Glomerular endothelial cell (primary cell): Measurements from ENCODE around the gene TPGS2. TPM values are rescaled to one million over a fixed set of nuclear protein-coding genes. Genes with fewer than 3 reads are reported as not detected.
A peak's percentile ranks its signal among the peaks of the same experiment; 100 is the strongest.
"Not testable (repeated sequence)": the region's sequence is repeated elsewhere in the genome, so short reads cannot be mapped to it uniquely, and the experiment has no call there.

Source experiments
- DNase-seq: peaks from one replicate; pipeline ENCODE4 v3.0.0-alpha.2; 2011; ENCODE audit warnings: low read depth, low spot score; ENCODE audit errors: extremely low read depth
- total RNA-seq: library from RNA; depleted of rRNA; stranded (reverse); fragments of >200 nt; gene quantifications from 2 replicates; pipeline ENCODE4 v1.2.3, GENCODE V29; 2015

The TPGS2 gene
- total RNA-seq, 1 donor from 2014 or later = 233 TPM

GRCh38 chr18:36780748-36781147 lies 48.1 kb downstream of the TPGS2 start:
- no peak for DNase-seq

GRCh38 chr18:36777566-36777965 lies 51.2 kb downstream of the TPGS2 start:
- DNase-seq = no peak

DNA sequence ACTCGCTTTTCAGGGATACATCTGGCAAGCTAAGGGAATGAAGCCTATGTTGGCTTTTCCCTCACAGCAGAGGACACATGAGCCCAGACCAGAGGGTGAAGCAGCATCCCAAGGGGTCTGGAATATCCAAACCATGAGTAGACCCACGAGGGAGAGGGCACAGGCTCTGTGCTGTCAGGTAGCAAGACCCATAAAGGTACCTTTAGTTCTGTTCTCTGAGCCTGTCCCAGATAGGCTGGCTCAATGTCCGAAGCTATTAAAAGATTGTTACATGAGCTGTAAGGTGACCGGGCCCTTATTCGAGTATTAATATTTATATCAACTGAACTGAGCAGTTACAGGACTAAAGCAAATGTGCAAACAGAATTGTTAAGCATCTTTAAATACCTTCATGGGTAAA lies 52.2 kb downstream of the TPGS2 start:
- DNase-seq = no peak

- DNase-seq = no peak
These were observed 53.4 kb downstream of the TPGS2 start for GRCh38 chr18:36775396-36775795.

DNA sequence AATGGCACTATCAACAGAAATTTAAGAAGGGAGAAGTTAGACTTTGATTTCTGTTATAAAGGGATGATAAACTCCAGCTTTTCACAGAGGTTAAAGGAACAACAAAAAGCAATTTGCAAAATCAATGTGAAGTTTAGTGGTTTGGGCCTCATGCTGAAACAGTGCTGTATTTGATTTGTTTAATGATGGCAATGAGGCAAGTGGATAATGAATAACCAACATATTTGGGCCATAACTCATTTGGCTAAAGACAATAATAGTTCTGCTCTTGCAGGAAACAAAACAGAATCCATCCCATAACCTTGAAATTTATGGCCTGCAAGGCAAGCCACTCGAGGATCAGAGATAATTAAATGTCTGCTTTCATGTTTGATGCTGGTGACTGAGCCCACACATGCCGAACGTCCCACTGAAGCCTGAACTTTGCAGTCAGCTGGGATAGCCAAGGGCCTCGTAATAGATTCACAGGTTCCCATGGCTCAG lies 56.5 kb downstream of the TPGS2 start:
- DNase-seq = no peak

DNA sequence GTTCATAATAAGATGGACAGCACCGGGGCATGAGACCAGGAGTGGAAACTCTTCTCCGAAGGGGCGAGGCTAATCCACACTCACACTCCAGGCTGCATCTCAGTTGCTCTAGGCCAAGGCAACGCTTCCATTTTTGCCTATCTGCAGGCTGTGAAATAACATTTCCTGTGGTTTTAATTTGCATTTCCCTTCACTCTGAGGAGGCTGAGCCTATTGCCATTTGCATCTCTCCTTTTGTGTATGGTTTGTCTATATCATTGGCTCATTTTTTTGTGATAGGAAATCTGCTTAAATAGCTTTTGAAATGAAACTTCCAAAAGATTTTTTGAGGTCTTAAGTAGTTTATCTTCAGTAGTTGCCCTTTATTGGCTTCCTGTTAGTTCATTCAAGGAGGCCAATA lies 57.6 kb downstream of the TPGS2 start:
- no peak for DNase-seq

- no peak for DNase-seq
These were observed 58.4 kb downstream of the TPGS2 start for GRCh38 chr18:36770315-36770946.

DNA sequence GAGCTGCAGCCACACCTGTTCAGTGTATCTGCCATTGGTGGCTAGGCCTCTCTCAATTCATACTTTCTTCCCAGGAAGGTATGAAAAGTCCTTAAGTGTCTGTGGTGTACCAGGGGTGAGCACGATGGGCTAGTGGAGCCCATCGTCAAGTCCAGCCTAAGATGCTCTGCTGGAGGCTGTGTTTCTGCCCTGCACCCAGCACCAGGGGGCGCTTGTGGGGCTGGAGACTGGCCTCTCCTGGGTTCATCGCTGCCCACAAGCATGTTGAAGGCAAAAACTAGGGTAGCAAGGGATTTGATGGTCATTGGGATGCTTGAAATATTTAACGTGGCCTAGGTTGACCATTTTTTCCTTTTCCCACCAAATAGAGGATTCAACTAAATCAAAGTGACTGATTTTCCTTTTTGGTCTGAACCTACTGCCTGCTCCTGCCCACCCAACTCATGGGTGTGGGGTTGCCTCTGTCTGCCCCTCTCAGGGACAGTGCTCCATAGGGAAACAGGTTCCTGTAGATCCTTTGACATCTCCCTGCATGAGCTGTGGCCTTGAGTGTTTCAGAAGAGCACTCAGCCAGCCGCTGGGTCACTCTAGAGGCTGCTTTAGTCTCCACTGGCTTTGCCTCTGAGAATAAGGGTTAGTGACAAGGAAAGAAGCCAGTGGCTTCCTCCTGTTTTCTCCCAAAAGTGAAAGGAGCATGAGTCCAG lies 59.0 kb downstream of the TPGS2 start:
- no peak for DNase-seq

- DNase-seq = no peak
These were observed 59.6 kb downstream of the TPGS2 start for GRCh38 chr18:36769172-36769571.

GRCh38 chr18:36766836-36767235 lies 62.0 kb downstream of the TPGS2 start:
- DNase-seq = no peak

- DNase-seq = not testable (repeated sequence)
These were observed 65.8 kb downstream of the TPGS2 start for GRCh38 chr18:36762965-36763364.

- no peak for DNase-seq
These were observed 66.7 kb downstream of the TPGS2 start for GRCh38 chr18:36762074-36762473.

DNA sequence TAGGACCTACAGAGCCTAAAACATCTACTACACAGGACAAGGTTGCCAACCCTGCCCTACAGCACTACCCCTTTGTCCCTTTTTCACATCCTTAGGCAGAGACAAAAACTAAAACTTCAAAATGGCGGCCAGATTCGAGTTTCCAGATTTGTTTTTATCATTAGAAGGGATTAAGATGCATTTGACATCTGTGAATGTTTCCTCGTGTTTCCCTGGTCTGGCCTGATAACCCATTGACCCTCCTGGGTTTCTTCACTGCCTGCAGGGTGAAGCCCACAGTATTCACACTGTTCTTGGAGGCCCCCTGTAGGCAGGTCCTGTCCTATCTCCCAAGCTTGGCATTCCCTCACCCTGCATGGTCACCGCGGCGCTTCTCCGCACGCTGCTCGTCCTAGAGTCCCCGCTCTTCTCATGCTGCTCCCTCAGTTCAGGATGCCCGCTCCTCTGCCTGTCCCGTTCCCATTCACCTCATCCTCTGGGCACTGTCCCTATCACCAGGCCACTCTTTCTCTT lies 67.6 kb downstream of the TPGS2 start:
- DNase-seq = no peak

DNA sequence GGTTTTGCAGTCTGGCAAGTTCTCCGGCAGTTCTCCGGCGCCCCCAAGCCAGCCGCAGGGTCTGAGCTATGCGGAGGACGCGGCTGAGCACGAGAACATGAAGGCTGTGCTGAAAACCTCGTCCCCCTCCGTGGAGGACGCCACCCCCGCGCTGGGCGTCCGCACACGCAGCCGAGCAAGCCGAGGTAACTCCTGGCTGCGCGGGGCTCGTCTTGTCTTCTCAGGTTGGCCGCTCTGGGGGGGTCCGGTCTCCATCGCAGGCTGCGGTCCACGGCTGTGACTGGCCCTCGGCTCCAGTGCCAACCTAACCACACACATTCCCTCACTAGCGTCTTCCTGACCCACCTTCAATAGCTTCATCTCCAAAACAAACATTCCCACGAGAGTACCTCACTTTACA lies 68.2 kb downstream of the TPGS2 start:
- DNase-seq = no peak

DNA sequence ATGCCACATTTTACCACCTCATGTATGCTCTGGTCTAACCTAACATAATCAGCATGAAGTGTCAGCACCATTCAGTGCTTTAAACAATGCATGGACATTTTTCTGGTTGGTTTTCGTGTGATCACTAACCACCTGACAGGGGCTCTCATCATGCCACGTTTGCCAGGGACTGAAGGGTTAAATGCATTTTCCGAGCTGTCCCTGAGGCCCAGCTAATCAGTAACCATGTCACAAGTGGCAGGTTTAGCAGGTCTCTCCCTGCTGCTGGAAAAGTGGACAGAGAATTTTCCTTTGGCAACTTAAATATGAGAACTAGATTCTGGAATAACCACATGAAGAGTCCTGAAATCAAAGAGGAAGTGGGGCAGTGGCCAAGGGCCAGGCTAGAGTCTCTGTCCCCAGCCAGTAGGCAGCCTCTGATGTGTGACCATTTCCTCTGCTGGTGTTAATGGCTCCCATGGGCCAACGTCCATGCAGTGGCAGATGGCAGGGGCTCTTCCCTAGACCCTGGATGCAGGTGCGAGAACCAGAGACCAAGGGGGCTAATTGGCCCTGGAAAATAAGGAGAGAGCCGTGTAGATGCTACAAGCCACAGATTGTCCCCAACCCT lies 69.5 kb downstream of the TPGS2 start:
- DNase-seq = no peak

- DNase-seq = no peak
These were observed 70.2 kb downstream of the TPGS2 start for GRCh38 chr18:36758623-36759022.

DNA sequence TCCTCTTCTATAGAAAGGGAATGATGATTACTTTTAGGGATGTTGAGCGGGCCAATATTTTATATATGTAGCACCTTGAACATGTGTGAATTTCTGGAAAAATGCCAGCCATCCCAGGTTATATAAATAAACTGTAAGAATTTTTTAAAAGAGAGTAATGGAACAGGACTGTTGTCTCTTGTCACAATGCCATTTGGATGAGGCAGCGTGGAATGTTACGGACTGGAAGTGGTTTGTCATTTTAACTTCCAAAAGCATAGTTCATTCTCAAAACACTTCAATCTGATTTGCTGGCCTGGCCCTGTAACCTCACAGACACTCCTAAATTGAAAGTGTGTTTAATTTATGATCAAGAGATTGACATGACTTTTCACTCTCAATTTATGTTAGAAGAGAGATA lies 70.8 kb downstream of the TPGS2 start:
- no peak for DNase-seq

- peak; percentile 31 for DNase-seq
These were observed 71.7 kb downstream of the TPGS2 start for GRCh38 chr18:36757081-36757480.

DNA sequence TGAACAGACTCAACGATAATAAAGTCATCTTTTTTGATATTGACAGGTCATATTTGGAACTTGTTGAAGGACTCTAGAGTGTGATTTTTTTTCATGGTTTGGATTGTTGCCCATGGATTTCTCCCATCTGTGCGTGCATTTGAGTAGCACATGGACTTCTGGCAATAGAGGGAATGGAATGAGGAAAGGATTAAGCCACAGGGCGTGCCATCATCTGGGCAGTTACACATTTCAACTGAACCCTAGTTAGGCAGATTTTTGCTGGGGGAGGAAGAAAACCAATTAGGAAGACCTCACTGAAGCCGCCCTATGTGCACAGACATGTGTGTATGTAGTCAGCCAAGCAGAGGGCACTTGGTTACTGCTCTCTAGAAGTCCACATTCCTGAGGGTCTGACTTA lies 72.6 kb downstream of the TPGS2 start:
- no peak for DNase-seq

- DNase-seq = no peak
These were observed 75.6 kb downstream of the TPGS2 start for GRCh38 chr18:36752929-36753865.
